C4-2B (cell line): ENCODE results near the gene STAT5A.
A peak's percentile ranks its signal among the peaks of the same experiment; 100 is the strongest.
"Not testable (repeated sequence)": the region's sequence is repeated elsewhere in the genome, so short reads cannot be mapped to it uniquely, and the experiment has no call there.

Experiments used
- H3K27ac ChIP-seq: fragments of 450-650 bp; 2 replicates; pipeline ENCODE4 v1.5.1; 2017
- ZFX ChIP-seq: fragments of 450-650 bp; IDR thresholded peaks from 2 replicates; pipeline ENCODE4 v1.6.1; 2017
- TF ChIP-seq, protein P1 (sequence below): fragments of 450-650 bp; conservative IDR thresholded peaks from 2 replicates; pipeline ENCODE4 v1.5.1; 2017; ENCODE audit warnings: mild to moderate bottlenecking

The STAT5A gene

DNA sequence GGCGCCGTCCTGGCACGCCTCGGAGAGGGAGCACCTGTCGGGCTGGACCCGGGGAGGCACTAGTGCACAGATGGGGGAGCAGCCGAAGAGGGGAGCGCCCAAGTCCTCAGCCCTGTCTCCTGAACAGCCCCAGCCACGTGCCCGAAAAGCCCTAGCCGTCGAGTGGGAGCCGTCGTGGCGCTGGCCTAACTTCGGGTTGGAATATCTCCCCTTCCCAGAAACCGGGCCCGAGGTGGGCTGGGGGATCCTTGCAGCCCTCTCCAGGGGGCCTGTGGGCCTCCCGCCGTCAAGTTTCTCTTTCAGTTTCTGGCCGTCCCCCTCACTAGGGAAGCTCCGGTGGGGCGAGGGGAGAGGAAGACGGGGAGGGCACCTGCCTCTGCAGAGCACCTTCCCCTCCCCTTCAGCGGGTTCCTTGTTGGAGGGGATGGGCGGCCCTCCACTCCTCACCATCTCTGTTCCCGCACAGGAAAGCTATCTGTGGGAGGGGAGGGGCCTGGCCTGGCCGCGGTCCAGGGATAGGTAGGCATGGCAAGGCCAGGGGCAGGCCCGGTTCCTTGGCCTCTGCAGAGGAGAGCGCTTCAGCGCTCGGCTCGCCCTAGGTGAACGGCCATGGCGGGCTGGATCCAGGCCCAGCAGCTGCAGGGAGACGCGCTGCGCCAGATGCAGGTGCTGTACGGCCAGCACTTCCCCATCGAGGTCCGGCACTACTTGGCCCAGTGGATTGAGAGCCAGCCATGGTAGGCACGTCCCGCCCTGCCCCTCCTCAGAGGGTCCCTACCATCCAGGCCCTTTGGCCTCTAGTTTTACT is 709 bp downstream of the STAT5A start:
- TF ChIP-seq, protein P1, sequence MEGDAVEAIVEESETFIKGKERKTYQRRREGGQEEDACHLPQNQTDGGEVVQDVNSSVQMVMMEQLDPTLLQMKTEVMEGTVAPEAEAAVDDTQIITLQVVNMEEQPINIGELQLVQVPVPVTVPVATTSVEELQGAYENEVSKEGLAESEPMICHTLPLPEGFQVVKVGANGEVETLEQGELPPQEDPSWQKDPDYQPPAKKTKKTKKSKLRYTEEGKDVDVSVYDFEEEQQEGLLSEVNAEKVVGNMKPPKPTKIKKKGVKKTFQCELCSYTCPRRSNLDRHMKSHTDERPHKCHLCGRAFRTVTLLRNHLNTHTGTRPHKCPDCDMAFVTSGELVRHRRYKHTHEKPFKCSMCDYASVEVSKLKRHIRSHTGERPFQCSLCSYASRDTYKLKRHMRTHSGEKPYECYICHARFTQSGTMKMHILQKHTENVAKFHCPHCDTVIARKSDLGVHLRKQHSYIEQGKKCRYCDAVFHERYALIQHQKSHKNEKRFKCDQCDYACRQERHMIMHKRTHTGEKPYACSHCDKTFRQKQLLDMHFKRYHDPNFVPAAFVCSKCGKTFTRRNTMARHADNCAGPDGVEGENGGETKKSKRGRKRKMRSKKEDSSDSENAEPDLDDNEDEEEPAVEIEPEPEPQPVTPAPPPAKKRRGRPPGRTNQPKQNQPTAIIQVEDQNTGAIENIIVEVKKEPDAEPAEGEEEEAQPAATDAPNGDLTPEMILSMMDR, result no peak
- TF ChIP-seq ZFX, result no peak
- peak overlapping the region; percentile 29 for H3K27ac ChIP-seq

DNA sequence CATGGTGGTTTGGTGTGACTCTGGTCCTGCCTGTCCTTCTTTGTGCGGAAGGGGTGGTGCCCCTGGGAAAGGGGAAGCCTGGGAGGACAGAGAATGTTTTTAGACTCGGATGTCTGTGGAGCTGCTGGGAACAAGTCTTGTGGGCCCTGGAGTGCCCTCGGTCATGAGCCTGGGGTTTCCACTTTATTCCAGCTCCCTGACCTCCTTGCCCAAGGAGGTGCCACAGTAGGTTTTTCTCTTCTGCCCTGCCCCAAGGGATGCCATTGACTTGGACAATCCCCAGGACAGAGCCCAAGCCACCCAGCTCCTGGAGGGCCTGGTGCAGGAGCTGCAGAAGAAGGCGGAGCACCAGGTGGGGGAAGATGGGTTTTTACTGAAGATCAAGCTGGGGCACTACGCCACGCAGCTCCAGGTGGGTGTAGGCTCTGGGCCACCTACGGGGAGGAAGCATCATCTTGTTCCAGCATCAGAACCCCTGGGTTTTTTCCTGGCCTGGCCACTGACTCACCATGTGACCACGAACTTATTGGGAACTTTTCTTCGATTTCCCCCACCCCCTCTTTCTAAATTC is 1.4 kb downstream of the STAT5A start:
- H3K27ac ChIP-seq, result no peak overlapping the region
- TF ChIP-seq, protein P1, result no peak
- no peak for TF ChIP-seq ZFX

DNA sequence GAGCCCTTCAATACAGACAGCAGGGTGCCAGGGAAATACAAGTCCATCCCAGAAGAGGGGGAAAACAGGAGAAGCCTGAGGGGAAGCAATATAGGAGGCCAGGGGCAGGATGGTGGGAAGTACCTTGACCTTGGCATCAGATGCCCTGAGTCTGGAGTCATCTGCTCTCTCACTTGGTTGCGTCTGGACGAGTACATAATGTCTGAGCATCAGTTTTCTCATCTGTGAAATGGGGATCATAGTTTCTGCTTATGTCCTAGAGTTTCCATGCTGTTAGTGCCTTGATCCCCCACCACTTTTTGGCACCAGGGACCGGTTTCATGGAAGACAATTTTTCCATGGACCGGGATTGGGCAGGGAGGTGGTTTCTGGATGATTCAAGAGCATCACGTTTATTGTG is 2.3 kb downstream of the STAT5A start:
- H3K27ac ChIP-seq, result no peak overlapping the region
- TF ChIP-seq, protein P1, result no peak

DNA sequence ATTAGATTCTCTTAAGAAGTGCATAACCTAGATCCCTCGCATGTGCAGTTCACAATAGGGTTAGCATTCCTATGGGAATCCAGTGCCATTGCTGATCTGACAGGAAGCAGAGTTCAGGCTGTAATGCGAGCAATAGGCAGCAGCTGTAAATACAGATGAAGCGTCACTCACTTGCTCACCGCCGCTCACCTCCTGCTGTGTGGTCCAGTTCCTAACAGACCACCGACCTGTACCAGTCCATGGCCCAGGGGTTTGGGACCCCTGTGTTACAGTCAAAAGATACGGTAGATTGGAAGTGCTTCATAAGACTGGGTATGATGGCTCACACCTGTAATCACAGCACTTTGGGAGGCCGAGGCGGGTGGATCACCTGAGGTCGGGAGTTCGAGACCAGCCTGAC is 2.8 kb downstream of the STAT5A start:
- no peak for TF ChIP-seq ZFX
- TF ChIP-seq, protein P1, result no peak
- no peak overlapping the region for H3K27ac ChIP-seq

DNA sequence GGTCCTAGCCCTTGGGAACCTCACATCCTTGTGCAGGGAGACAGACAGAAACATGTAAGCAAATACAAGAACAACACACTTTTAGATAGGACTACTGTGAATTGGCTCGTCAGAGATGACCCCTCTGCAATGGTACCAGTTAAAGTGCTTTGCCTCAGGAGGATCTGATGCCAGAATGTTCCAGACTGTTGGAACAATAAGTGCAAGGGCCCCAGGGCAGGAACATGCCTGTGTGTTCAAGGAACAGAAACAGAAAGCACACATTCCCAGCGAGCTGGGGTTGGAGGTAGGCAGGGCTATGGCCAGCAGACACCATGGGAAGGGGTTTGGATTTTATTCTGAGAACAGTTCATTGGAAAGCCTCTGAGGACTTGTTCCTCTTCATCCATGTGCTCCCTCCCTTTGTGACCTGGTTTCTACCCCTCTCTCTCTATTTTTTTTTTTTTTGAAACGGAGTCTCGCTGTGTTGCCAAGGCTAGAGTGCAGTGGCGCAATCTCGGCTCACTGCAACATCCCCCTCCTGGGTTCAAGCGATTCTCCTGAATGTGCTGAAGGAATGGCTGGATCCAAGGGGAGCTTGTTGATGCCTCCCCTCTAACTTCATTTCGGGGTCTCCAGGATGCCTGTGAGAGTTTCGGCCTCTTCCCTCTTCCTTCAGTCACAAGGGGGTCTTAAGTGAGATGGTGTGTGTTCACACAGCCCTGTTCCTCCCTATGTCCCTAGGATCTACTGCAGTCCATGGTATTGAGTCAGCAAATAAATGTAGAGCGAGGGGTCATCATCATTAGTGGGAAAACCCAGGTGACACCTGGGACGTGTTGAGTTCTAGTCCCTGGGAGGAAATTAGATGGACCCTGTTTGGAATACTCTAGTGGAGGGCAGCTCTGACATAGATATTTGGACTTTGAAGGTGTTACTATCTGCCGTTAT is 6.4 kb downstream of the STAT5A start:
- no peak overlapping the region for H3K27ac ChIP-seq
- TF ChIP-seq, protein P1, result no peak
- no peak for TF ChIP-seq ZFX

DNA sequence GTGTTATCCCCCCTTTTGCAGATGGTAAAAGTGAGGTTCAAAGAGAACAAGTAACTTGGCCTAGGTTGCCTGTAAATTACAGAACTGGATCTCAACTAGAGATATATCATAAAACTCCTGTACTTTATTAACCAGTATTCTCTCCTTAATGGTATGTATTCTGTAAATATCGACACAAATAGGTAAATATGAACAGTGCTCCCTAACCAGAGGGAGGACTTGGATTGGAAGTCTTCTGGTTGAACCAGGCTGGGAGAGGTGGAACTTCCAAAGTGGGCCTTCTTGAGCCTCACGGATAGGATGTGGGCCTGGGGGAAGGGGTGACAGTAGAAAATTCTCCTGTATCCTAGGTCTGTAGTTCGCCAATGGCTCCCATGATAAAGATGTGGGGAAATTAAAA is 7.7 kb downstream of the STAT5A start:
- no peak overlapping the region for H3K27ac ChIP-seq
- TF ChIP-seq, protein P1, result no peak
- TF ChIP-seq ZFX, result no peak

DNA sequence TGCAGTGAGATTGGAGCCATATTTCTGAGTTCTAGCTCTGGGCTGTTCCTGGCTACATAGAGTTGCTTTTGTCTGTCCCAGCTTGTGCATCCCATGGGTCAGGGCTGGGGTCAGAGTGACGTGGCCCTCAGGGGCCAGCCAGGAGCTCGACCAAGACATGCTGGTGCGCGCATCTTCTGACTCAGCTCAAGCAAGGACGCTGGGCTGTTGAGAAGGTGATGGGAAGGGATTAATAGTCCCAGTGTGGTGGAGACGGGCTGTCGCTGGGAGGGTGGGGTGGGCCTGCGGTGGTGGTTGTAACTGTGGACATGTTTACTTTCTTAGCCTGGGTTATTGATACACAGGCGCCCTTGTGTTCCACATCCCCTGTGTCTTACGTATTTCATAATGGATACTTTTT is 9.5 kb downstream of the STAT5A start:
- H3K27ac ChIP-seq, result not testable (repeated sequence)

DNA sequence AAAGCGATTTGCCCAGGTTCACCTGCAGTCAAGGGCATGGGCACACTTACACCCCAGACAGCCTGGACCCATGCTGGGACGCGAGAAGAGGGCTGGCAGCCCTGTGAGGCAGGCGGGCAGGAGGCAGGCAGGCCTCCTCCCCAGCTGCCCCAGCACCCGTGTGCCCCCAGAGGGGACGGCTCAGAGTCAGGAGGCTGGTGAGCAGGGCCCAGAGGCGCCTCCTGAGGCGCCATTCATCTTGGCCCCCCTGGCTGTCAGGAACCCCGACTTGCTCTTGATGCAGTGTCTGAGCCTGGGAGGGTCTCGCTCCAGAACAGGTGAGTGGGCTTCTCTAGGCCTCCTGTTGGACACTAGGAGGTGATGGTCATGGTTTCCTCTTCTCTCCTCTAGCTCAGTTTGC is 11.1 kb downstream of the STAT5A start:
- not testable (repeated sequence) for H3K27ac ChIP-seq

DNA sequence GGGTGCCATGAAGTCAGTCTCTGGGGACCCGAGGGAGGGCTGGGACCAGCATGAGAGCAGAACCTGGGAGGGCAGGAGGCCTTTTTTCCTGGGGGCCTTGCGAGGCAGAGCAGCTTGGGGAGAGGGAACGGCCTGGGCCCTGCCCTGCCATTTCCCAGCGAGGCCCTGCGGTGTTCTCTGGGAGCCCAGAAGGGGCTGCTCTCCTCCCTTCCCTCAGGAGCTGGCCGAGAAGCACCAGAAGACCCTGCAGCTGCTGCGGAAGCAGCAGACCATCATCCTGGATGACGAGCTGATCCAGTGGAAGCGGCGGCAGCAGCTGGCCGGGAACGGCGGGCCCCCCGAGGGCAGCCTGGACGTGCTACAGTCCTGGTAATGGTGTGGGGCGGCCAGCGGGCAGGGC is 11.6 kb downstream of the STAT5A start:
- not testable (repeated sequence) for H3K27ac ChIP-seq
